ENCODE results near the gene MAP1LC3C.

- TF ChIP-seq EP300 (IDR thresholded peaks at IDR 0.05) = no peak
- peak; percentile 58 to 67 (median 65) for TF ChIP-seq CTCF (IDR thresholded peaks at IDR 0.05)
- no peak for TF ChIP-seq POLR2A (IDR thresholded peaks at IDR 0.05)
Measured at GRCh38 chr1:241998412-241998921, 431 bp downstream of the MAP1LC3C start.
